ENCODE data around the gene INMT. TPM values are rescaled to one million over a fixed set of nuclear protein-coding genes. Genes with fewer than 3 reads are reported as not detected.

The INMT gene
- total and polyA plus RNA-seq, 2 of the 13 experiments (the other 11 are each of a cell fraction or from before 2014, with no cell fraction given) = not detected

- in situ Hi-C loops (cut with HindIII; ENCODE audit: extremely low pct_ligation_motif_present, low pct_unique_long_range_greater_than_20kb) = no loop called here
- TF ChIP-seq GLMP (CRISPR knock-in tag; IDR thresholded peaks at IDR 0.05; ENCODE audit: borderline replicate concordance) (no peak), ZBTB40 (IDR thresholded peaks at IDR 0.05) (no peak), ZBTB40 (CRISPR knock-in tag; IDR thresholded peaks at IDR 0.05) (no peak), ZFP62 (CRISPR knock-in tag; IDR thresholded peaks at IDR 0.05) (no peak), SKIL (CRISPR knock-in tag; IDR thresholded peaks at IDR 0.05; ENCODE audit: borderline replicate concordance) (no peak), BCL6 (CRISPR knock-in tag; IDR thresholded peaks at IDR 0.05) (no peak), ZNF572 (CRISPR knock-in tag; IDR thresholded peaks at IDR 0.05) (no peak), EZH2 (conservative IDR thresholded peaks at IDR 0.05; ENCODE audit: low read depth, low read length) (no peak), ZMYM4 (CRISPR knock-in tag; IDR thresholded peaks at IDR 0.05) (no peak), RELA (CRISPR knock-in tag; IDR thresholded peaks at IDR 0.05) (no peak), TFDP2 (CRISPR knock-in tag; IDR thresholded peaks at IDR 0.05) (no peak)
Measured at GRCh38 chr7:30745261-30745941, 6.5 kb upstream of the INMT start.

More at GRCh38 chr7:30745261-30745941, 6.5 kb upstream of the INMT start:
- Histone ChIP-seq H3K4me2 (ENCODE audit: low read depth, low read length) (no peak overlapping the region), H3K9ac (ENCODE audit: insufficient read depth, low read depth, low read length) (no peak overlapping the region), H2AFZ (ENCODE audit: low read length) (no peak overlapping the region), H3K27me3 (ENCODE audit: control insufficient read depth in 1 of 2, insufficient read depth in 2 of 2, low read length in 2 of 2) (peaks cover 0 to 21% of the 10 kb centered on the region in 2 experiments; a peak in 2 of 5 replicates), H3K36me3 (replicated peaks in 1 of 2; ENCODE audit: control insufficient read depth in 1 of 2, insufficient read depth in 2 of 2, low read length in 2 of 2) (no peaks in the 10 kb centered on the region), H3K79me2 (ENCODE audit: insufficient read depth, low read length) (no peaks in the 10 kb centered on the region), H3K9me3 (ENCODE audit: low read length) (no peaks in the 10 kb centered on the region), H3K4me1 (ENCODE audit: insufficient read depth, low read length) (peaks cover 2% of the 10 kb centered on the region), H4K20me1 (ENCODE audit: insufficient read depth, low read length) (no peaks in the 10 kb centered on the region), H3K4me3 (replicated peaks in 1 of 3; ENCODE audit: insufficient read depth in 1 of 3, low read depth in 2 of 3, low read length in 3 of 3) (no peak overlapping the region), H3K27ac (ENCODE audit: extremely low read length, insufficient read depth, low read length) (no peak overlapping the region)
- FAIRE-seq (no peak), DNase-seq (ENCODE audit: low spot score) (no peak), ATAC-seq (no peak)
- intact Hi-C loops (cut with micrococcal nuclease; ENCODE audit: unreplicated experiment) = loop anchor here (10.0 kb wide), 1 partner anchor 201 kb away; no protein-coding TSS in a partner anchor
- WGBS (ENCODE audit: low lambda C conversion rate) = 12% methylated on average over 5 of the region's 6 CpGs
- BruUV-seq (replicated peaks) = no TSS peak
- CTCF ChIA-PET (ENCODE audit: low intra/inter-chr PET ratio, low total read pairs) = no interaction called here
- POLR2A ChIA-PET = no interaction called here
